Panc1 (cell line): ENCODE data around the gene CATSPERE.

Experiments used
- CTCF ChIP-seq: fragments of 450-650 bp; IDR thresholded peaks from 2 replicates; pipeline ENCODE4 v1.5.1; 2017; ENCODE audit warnings: mild to moderate bottlenecking
- POLR2AphosphoS5 ChIP-seq: IDR thresholded peaks from 2 replicates; pipeline ENCODE4 v1.6.1; 2012; ENCODE audit warnings: mild to moderate bottlenecking, low read depth, low read length, moderate library complexity
- REST ChIP-seq, 2 experiments: IDR thresholded peaks; 2 replicates each; pipeline ENCODE4 v1.6.1; 2011 to 2012; ENCODE audit warnings: low read depth in 2 of 2, control low read depth in 1 of 2, low read length in 1 of 2, mild to moderate bottlenecking in 1 of 2, moderate library complexity in 1 of 2; ENCODE audit not compliant: insufficient read depth in 1 of 2

GRCh38 chr1:244473059-244473605, 12.1 kb downstream of the CATSPERE start:
- TF ChIP-seq POLR2AphosphoS5 (no peak), CTCF (no peak), REST (IDR thresholded peaks at IDR 0.05; ENCODE audit: insufficient read depth in 1 of 2, low read depth in 2 of 2, low read length in 1 of 2) (no peak)
